MG63 (cell line): ENCODE measurements around the gene GOLGA6L22. TPM values are rescaled to one million over a fixed set of nuclear protein-coding genes. Genes with fewer than 3 reads are reported as not detected.
"Not testable (repeated sequence)": the region's sequence is repeated elsewhere in the genome, so short reads cannot be mapped to it uniquely, and the experiment has no call there.

Experiments
- DNase-seq: peaks from one replicate; pipeline ENCODE4 v3.0.0-alpha.2; 2020
- H3K27me3 ChIP-seq: fragments of 250-450 bp; sonication (Bioruptor Pico); 2 replicates; pipeline ENCODE4 v1.5.1; 2020; ENCODE audit warnings: mild to moderate bottlenecking, moderate library complexity
- H3K36me3 ChIP-seq: fragments of 250-450 bp; sonication (Bioruptor Pico); 2 replicates; pipeline ENCODE4 v1.5.1; 2020; ENCODE audit warnings: mild to moderate bottlenecking, moderate library complexity
- H3K4me3 ChIP-seq: fragments of 250-450 bp; sonication (Bioruptor Pico); 2 replicates; pipeline ENCODE4 v1.5.1; 2020; ENCODE audit warnings: mild to moderate bottlenecking, moderate library complexity
- H3K9me3 ChIP-seq: fragments of 250-450 bp; sonication (Bioruptor Pico); 2 replicates; pipeline ENCODE4 v1.5.1; 2020; ENCODE audit warnings: mild to moderate bottlenecking, moderate library complexity
- total RNA-seq: library from RNA; depleted of rRNA; stranded (reverse); fragments of >200 nt; shearing (Covaris generic); gene quantifications from 2 replicates; pipeline ENCODE4 v1.2.3, GENCODE V29; 2014; ENCODE audit warnings: low replicate concordance; rRNA removed

The GOLGA6L22 gene, protein sequence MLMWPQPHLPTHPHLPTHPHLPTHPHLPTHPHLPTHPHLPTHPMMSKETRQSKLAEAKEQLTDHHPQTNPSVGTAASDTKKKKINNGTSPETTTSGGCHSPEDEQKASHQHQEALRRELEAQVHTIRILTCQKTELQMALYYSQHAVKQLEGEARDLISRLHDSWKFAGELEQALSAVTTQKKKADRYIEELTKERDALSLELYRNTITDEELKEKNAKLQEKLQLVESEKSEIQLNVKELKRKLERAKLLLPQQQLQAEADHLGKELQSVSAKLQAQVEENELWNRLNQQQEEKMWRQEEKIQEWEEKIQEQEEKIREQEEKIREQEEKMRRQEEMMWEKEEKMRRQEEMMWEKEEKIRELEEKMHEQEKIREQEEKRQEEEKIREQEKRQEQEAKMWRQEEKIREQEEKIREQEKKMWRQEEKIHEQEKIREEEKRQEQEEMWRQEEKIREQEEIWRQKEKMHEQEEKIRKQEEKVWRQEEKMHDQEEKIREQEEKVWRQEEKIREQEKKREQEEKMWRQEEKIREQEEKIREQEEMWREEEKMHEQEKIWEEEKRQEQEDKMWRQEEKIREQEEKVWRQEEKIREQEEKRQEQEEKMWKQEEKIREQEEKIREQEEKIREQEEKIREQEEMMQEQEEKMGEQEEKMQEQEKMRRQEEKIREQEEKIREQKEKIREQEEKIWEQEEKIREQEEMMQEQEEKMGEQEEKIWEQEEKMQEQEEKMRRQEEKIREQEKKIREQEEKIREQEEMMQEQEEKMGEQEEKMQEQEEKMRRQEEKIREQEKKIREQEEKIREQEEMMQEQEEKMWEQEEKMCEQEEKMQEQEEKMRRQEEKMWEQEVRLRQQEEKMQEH
- not detected in 2 replicates for total RNA-seq

DNA sequence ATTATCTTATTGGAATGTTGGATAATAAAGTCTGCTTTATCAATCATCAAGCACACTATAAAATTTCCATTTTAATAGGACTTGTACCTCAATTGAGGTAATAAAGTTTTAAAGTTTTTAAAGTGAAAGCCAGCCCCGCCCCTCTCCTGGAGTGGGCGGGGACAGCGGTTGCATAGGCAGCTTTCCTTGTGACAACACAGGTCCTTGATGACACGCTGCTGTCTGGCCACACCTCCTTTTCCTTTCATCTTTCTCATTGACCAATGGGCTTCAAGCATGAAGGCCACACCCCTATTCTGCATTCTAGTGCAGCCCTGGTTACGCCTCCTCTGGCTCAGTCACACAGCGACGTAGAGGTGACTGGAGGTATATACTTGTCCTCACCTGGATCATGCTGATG, at the start of gene GOLGA6L22:
Gene GOLGA6L22, plus strand, starts transcription at position 301 of the 400 bp plus-strand sequence. Its CDS starts 91 bp downstream, at position 392.
- H3K36me3 ChIP-seq, H3K4me3 ChIP-seq, H3K27me3 ChIP-seq, DNase-seq, H3K9me3 ChIP-seq: not testable (repeated sequence)

DNA sequence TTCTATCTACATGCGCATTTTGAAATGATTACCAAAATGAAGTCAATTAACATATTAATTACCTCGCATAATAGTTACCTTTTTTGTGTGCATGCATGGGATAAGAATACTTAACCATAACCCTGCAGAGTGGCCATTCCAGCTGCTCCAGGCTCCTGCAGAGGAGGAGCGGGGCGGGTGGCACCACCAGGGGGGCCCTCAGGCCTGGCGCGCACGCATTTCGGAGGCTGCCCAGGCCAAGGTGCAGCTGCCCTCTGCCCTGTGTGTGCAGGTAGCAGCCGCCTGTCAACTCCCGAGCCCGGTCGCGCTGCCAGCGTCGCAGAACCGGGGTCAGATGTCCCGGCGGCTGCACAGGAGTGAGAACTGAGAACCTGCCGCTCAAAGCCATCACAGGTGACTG, 41.4 kb upstream of the GOLGA6L22 start:
- H3K36me3 ChIP-seq, H3K27me3 ChIP-seq, DNase-seq, H3K4me3 ChIP-seq, H3K9me3 ChIP-seq: not testable (repeated sequence)

DNA sequence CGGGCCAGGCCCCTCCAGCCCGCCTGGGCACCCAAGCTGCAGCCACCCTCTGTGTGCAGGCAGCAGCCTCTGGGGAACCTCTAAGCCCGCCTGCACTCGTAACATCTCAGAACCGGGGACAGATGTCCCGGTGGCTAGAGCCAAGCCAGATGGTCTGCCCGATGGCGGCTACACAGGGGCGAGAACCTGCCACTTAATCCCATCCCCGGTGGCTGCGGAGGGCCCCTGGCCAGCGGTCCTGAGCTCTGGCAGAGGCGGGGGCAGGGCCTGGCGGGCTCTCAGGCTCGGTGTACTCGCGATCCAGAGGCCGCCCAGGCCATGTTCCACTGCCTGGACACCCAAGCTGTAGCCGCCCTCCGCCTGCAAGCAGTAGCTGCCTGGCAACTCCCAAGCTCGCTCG, 40.9 kb upstream of the GOLGA6L22 start:
- not testable (repeated sequence) for H3K4me3 ChIP-seq, H3K27me3 ChIP-seq, DNase-seq, H3K9me3 ChIP-seq, H3K36me3 ChIP-seq

DNA sequence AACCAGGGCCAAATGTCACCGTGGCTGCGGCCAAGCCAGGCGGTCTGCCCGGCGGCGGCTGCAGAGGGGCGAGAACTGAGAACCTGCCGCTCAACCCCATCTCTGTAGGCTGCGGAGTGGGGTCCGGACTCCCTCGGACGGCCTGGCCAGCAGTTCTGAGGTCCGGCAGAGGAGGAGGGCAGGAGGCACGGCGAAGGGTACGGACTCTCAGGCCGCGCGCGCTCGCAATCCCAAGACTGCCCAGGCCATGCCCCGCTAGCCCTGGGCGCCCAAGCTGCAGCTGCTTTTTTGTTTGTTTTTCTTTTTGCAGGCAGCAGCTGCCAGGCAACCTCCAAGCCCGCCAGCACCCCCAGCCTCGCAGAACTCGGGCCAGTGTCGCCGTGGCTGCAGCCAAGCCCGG, 40.5 kb upstream of the GOLGA6L22 start:
- not testable (repeated sequence) for H3K36me3 ChIP-seq, H3K9me3 ChIP-seq, H3K27me3 ChIP-seq, H3K4me3 ChIP-seq, DNase-seq

DNA sequence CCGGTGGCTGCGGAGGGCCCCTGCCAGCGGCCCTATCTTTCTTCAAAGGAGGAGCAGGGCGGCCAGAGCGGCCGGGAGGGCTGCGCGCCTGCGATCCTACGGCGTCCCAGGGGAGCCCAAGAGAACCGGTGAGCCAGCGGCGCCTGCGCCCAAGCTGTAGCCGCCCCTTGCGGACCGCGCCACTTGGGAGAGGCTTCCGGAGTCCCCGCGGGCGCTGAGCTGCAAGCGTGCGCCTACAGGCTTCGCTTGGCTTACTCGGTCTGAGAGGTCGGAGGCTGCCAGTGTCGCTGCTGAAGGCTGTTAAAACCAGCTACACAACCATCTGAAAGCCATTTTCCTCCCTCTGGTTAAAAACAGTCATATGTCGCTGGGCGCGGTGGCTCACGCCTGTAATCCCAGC, 40.0 kb upstream of the GOLGA6L22 start:
- H3K9me3 ChIP-seq, H3K4me3 ChIP-seq, H3K27me3 ChIP-seq, H3K36me3 ChIP-seq: not testable (repeated sequence)
- DNase-seq = peak; percentile 37

DNA sequence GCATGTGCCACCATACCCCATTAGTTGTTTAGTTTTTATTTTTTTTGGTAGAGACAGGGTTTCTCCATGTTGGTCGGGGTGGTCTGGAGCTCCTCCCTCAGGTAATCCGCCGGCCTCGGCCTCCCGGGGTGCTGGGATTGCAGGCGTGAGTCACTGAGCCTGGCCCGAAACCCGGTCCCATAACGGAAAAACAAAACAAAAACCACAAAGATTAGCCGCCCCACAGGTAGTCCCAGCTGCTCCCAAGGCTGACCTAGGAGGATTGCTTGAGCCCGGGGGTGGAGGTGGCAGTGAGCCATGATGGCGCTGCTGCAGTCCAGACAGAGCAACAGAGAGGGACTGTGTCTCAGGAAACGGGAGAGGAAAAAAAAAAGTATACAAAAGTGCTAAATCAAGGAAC, 38.4 kb upstream of the GOLGA6L22 start:
- not testable (repeated sequence) for H3K36me3 ChIP-seq, H3K4me3 ChIP-seq, H3K9me3 ChIP-seq, H3K27me3 ChIP-seq
- DNase-seq = peak; percentile 34

DNA sequence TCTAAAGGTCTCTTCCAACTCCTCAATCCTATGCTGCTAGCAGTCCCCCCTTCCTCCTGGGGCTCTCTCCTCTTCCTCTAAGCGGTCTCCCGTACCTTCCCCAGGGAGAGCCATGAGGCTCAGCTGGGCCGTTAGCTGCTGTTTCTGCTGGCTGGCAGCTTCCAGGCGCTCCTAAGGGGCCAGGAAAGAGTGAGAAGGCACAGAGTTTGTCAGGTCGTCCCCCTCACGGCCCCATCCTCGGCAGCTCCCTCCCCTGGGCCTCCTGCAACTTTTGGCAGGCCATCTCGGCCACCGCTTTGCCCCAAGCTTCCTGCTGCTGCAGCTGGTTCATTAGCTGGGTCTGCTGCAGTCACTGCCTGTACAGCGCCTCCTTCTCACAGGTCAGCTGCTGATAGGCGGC, 29.3 kb upstream of the GOLGA6L22 start:
- H3K4me3 ChIP-seq, H3K9me3 ChIP-seq, H3K27me3 ChIP-seq, DNase-seq, H3K36me3 ChIP-seq: not testable (repeated sequence)

DNA sequence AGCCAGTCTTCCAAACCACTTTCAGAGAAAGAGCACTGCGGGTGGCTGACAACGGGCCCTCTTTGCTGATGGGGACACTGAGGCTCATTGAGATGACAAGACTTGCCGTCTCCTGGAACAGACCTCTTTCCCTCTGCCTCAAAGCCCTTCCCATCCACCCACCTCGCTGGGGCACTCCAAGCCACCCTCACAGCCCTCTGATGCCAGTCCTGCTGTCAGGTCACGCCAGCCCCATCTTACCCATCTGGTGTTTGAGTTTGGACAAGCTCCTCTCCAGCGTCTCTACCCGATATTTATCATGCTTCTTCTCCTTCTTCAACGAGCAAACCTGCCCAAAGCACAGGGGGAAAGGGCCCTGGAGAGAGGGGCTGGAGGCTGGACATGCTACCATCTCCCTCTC, 27.0 kb upstream of the GOLGA6L22 start:
- not testable (repeated sequence) for H3K9me3 ChIP-seq, H3K36me3 ChIP-seq, H3K27me3 ChIP-seq, DNase-seq, H3K4me3 ChIP-seq

DNA sequence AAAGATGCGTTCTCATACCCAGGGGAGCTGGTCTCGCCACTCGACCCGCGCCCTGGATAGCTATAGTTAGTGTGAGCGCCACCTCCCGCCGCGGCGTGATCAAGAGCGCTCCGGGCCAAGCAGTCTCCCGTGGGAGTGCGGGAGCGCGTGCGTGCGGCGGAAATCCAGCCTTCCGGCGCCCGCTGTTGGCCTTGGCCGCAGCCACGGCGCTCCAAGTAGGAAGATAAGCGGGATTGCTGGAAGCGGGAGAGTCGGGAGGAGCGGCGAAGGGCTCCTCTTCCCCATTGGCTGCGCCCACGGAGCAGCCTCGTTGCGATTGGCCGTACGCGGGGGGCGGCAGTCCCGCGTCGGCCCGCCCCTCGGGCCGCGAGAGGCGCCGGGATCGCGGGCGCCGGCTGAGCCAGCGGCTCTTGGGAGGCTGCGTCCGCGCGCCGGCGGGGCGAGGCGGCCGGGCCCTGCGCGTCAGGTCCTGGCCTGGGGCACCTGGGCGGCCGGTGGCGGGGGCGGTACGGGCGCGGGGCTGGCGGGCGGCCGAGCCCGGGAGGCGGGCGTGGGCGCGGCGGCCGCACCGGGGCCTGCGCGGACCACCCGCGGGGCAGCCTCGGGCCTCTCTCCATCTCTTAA, 35.9 kb downstream of the GOLGA6L22 start:
- not testable (repeated sequence) for H3K36me3 ChIP-seq, H3K9me3 ChIP-seq, H3K27me3 ChIP-seq
- peak; percentile 42 for DNase-seq
- peak overlapping the region; percentile 36 for H3K4me3 ChIP-seq

DNA sequence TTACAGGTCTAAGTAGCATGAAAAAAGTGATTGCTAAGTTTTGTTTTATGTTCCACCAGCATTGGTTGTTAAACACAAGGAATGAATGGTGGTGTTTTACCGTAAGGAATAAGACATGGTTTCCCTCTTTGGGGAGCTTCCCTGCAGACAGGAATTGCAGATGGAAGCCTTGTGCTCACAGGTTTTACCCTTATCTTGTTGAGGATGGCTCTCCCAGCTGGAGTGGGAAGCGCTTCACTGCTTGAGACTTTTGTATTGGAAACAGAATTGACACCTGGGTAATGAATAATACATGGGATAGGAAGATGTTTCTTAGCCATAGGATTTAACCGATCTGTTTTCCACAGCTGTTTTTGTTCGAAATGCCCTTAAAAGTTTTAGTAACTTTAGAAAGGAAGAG, 38.5 kb downstream of the GOLGA6L22 start:
- not testable (repeated sequence) for H3K36me3 ChIP-seq, H3K9me3 ChIP-seq, H3K4me3 ChIP-seq, DNase-seq, H3K27me3 ChIP-seq

DNA sequence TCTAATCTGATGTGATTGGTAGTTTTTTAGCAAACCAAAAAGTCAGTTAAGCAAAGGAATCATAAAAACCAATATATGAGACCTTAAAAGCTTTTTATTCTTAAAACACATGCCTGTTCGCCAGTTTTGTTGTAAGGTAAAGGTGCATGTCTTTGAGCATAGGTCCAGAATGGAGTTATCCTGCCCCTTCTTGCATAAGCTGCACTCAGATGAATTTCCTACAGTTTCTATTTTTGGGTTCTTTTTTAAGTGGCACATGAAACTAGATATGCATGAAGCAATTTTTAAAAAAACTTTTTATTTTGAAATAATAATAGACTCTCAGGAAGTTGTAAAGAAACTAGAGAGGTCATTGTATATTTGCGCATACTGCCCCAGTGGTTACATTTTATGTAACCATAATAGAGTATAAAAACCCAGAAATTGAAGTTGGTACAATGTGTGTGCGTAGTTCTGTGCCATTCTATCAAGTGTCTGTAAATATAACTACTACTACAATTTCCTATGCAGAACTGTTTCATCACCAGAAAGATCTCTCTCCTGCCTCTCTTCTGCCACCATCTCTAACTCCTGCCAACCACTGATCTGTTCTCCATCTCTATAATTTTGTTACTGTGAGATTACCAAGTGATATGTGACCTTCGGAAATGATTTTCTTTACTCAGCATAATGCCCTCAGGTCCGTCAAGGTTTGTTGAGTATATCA, 39.7 kb downstream of the GOLGA6L22 start:
- H3K4me3 ChIP-seq, H3K9me3 ChIP-seq, DNase-seq, H3K36me3 ChIP-seq, H3K27me3 ChIP-seq: not testable (repeated sequence)

DNA sequence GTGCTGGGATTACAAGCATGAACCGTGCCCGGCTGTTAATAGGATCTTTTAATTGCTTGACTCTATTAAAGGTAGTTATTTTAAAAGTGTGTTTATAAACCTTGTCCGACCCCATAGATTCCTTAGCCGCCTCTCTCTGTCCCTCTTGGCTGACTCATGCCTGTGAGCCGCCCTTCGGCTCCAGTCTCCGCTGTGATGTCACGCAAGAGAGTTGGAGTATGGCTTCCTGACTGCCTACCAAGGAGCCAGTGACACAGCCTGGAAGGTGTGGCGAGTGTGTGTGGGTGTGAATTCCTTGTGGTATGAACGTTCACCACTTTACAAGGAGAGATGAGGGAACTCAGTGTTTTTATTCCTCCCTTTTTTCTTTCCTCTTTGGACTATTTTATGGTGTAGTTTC, 43.6 kb downstream of the GOLGA6L22 start:
- not testable (repeated sequence) for H3K27me3 ChIP-seq, H3K4me3 ChIP-seq, DNase-seq, H3K9me3 ChIP-seq, H3K36me3 ChIP-seq

DNA sequence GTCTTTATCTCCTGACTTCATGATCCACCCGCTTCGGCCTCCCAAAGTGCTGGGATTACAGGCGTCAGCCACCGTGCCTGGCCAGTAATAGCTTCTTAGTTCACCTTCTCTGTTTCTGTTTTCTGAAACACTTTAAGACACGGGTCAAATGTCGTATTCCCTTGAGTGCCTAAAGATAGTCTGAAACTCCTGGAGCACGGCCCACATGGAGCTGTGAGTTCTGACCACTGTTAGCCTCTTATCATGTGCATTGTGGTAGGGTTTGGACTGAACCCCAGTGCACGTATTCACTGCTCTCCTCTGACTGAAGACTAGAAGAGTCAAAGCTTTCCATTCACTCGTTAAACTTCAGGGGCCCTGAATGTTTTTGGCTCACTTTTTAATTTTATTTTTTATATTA, 48.3 kb downstream of the GOLGA6L22 start:
- not testable (repeated sequence) for H3K27me3 ChIP-seq, DNase-seq, H3K36me3 ChIP-seq, H3K4me3 ChIP-seq, H3K9me3 ChIP-seq

DNA sequence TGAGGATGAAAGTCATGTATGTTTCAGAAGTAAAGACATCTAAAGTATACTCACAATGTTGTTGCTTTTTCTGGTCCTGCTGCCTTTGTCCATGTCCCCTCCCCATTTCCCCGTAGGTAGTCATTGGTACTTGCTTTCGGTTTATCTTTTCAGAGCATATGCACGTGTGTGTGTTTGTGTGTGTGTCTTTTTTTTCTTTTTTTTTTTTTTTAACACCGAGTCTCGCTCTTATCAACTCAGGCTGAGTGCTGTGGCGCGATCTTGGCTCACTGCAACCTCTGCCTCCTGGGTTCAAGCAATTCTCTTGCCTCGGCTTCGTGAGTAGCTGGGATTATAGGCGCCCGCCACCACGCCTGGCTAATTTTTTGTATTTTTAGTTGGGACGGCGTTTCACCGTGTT, 57.4 kb downstream of the GOLGA6L22 start:
- H3K27me3 ChIP-seq, H3K9me3 ChIP-seq, DNase-seq, H3K36me3 ChIP-seq, H3K4me3 ChIP-seq: not testable (repeated sequence)
